Stimulated activated CD8-positive, alpha-beta memory T cell treated with anti-CD3 and anti-CD28 coated beads, Interleukin-2, amount 100 ng/mL, for 1 hour (primary cell): ENCODE measurements around the gene ABCA4.
"Not testable (repeated sequence)": the region's sequence is repeated elsewhere in the genome, so short reads cannot be mapped to it uniquely, and the experiment has no call there.

Experiments
- DNase-seq, 2 donors: peaks; one replicate each; pipeline ENCODE4 v3.0.0-alpha.2; 2020; ENCODE audit warnings: low read depth in 2 of 2

The ABCA4 gene

GRCh38 chr1:94120991-94121390 is at the start of gene ABCA4:
Gene ABCA4, minus strand, starts transcription at chr1:94121148. Its CDS starts 103 bp downstream, at chr1:94121045.
- DNase-seq = no peak

- DNase-seq = no peak
Observed at GRCh38 chr1:94169126-94169525, 48.2 kb upstream of the ABCA4 start.

- no peak for DNase-seq
Observed at GRCh38 chr1:94165843-94166242, 44.9 kb upstream of the ABCA4 start.

GRCh38 chr1:94164885-94165284 is 43.9 kb upstream of the ABCA4 start:
- DNase-seq = not testable (repeated sequence)

- DNase-seq = not testable (repeated sequence)
Observed at GRCh38 chr1:94164121-94164520, 43.2 kb upstream of the ABCA4 start.

GRCh38 chr1:94163249-94163648 is 42.3 kb upstream of the ABCA4 start:
- not testable (repeated sequence) for DNase-seq

GRCh38 chr1:94160811-94161210 is 39.9 kb upstream of the ABCA4 start:
- DNase-seq = no peak

- DNase-seq = no peak
Observed at GRCh38 chr1:94156096-94156625, 35.2 kb upstream of the ABCA4 start.

- DNase-seq = no peak
Observed at GRCh38 chr1:94154989-94155388, 34.0 kb upstream of the ABCA4 start.

GRCh38 chr1:94153133-94153532 is 32.2 kb upstream of the ABCA4 start:
- DNase-seq = no peak

- not testable (repeated sequence) for DNase-seq
Observed at GRCh38 chr1:94149166-94149565, 28.2 kb upstream of the ABCA4 start.

GRCh38 chr1:94146273-94146672 is 25.3 kb upstream of the ABCA4 start:
- DNase-seq = no peak

GRCh38 chr1:94144836-94145235 is 23.9 kb upstream of the ABCA4 start:
- DNase-seq = no peak

- no peak for DNase-seq
Observed at GRCh38 chr1:94143809-94144176, 22.8 kb upstream of the ABCA4 start.

- DNase-seq = no peak
Observed at GRCh38 chr1:94143173-94143808, 22.3 kb upstream of the ABCA4 start.

- DNase-seq = no peak
Observed at GRCh38 chr1:94142583-94142982, 21.6 kb upstream of the ABCA4 start.

GRCh38 chr1:94142022-94142421 is 21.1 kb upstream of the ABCA4 start:
- no peak for DNase-seq

- DNase-seq = no peak
Observed at GRCh38 chr1:94132111-94132510, 11.2 kb upstream of the ABCA4 start.

- no peak for DNase-seq
Observed at GRCh38 chr1:94130851-94131595, 10.1 kb upstream of the ABCA4 start.

- DNase-seq = no peak
Observed at GRCh38 chr1:94126651-94127050, 5.7 kb upstream of the ABCA4 start.

- DNase-seq = no peak
Observed at GRCh38 chr1:94125551-94126514, 4.9 kb upstream of the ABCA4 start.

GRCh38 chr1:94124538-94124937 is 3.6 kb upstream of the ABCA4 start:
- no peak for DNase-seq
